Measurements from ENCODE around the gene FTSJ3. TPM values are rescaled to one million over a fixed set of nuclear protein-coding genes. Genes with fewer than 3 reads are reported as not detected.
"Not testable (repeated sequence)": the region's sequence is repeated elsewhere in the genome, so short reads cannot be mapped to it uniquely, and the experiment has no call there.

FTSJ3 gene
- total and polyA plus RNA-seq, 4 donors = 10.5 to 31.1 (median 19.2) TPM

DNA sequence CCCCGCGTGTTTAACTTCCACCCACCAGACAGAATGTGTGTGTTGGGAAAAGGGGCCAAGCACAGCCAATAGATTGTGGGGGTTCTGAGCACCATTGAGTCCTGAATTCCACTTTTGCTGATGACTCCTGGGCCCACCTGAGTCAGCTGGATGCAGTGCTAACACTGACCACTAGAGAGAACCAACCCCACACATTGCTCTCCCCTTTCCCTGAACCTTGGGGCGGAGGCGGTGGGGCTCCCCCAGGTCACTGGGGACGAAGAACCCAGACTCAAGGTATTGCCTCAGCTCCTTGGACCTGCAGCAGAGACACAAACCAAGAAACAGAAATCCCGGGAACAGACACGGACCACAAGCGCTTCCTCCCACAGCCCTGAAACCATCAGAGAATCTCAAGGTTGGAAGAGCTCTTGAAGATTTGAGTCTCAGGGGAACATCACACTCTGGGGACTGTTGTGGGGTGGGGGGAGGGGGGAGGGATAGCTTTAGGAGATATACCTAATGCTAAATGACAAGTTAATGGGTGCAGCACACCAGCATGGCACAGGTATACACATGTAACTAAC lies 46.7 kb upstream of the FTSJ3 start:
- WGBS = 86% methylated on average over 6 of the region's 8 CpGs
- not testable (repeated sequence) for H3K9ac ChIP-seq (ENCODE audit: low read depth in 1 of 2, low read length in 2 of 2); H3K27ac ChIP-seq (ENCODE audit: low read depth in 1 of 2, low read length in 2 of 2); H3K4me1 ChIP-seq (ENCODE audit: control insufficient read depth in 4 of 4, insufficient read depth in 4 of 4, low read length in 3 of 4); H3K36me3 ChIP-seq (ENCODE audit: control insufficient read depth in 4 of 4, insufficient read depth in 3 of 4, low read depth in 1 of 4, low read length in 3 of 4); H3K4me3 ChIP-seq (ENCODE audit: low read depth in 1 of 3, low read length in 3 of 3); H3K9me3 ChIP-seq (ENCODE audit: control insufficient read depth in 4 of 4, low read length in 3 of 4); H3K27me3 ChIP-seq (ENCODE audit: control insufficient read depth in 4 of 4, insufficient read depth in 4 of 4, low read length in 3 of 4); DNase-seq (ENCODE audit: low spot score)

GRCh38 chr17:63873577-63873976 lies 46.1 kb upstream of the FTSJ3 start, which contains the start of gene CSH2:
CSH2 (minus strand) TSS chr17:63873677; CDS start chr17:63873614, 63 bp downstream.
- WGBS = 71% methylated on average over 6 of the region's 7 CpGs
- not testable (repeated sequence) for H3K27ac ChIP-seq (ENCODE audit: low read depth in 1 of 2, low read length in 2 of 2); H3K9ac ChIP-seq (ENCODE audit: low read depth in 1 of 2, low read length in 2 of 2); H3K27me3 ChIP-seq (ENCODE audit: control insufficient read depth in 4 of 4, insufficient read depth in 4 of 4, low read length in 3 of 4); H3K36me3 ChIP-seq (ENCODE audit: control insufficient read depth in 4 of 4, insufficient read depth in 3 of 4, low read depth in 1 of 4, low read length in 3 of 4); H3K9me3 ChIP-seq (ENCODE audit: control insufficient read depth in 4 of 4, low read length in 3 of 4); H3K4me1 ChIP-seq (ENCODE audit: control insufficient read depth in 4 of 4, insufficient read depth in 4 of 4, low read length in 3 of 4); DNase-seq (ENCODE audit: low spot score); H3K4me3 ChIP-seq (ENCODE audit: low read depth in 1 of 3, low read length in 3 of 3)

- WGBS = 94% methylated on average over 12 of the region's 15 CpGs
Measured at GRCh38 chr17:63871646-63872365, 44.3 kb upstream of the FTSJ3 start.

DNA sequence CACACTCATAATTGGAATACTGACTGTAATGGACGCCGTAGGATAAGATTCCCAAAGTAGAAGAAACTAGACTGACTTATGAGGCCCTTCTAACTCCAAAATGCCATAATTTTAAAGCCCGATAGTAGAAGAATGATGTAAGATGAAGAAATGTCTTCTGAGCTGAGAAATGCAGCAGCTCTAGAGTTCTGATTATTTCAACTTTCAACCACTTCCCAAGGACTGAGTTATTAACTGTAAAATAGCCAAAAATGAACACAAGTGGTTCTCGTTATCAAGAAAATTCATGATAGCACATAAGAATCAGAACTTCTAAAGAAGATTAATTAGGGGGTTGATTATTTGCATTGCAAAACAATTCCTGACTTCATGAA lies 42.8 kb upstream of the FTSJ3 start:
- not testable (repeated sequence) for DNase-seq (ENCODE audit: low spot score); H3K4me3 ChIP-seq (ENCODE audit: low read depth in 1 of 3, low read length in 3 of 3); H3K27me3 ChIP-seq (ENCODE audit: control insufficient read depth in 4 of 4, insufficient read depth in 4 of 4, low read length in 3 of 4); H3K4me1 ChIP-seq (ENCODE audit: control insufficient read depth in 4 of 4, insufficient read depth in 4 of 4, low read length in 3 of 4); H3K36me3 ChIP-seq (ENCODE audit: control insufficient read depth in 4 of 4, insufficient read depth in 3 of 4, low read depth in 1 of 4, low read length in 3 of 4); H3K9ac ChIP-seq (ENCODE audit: low read depth in 1 of 2, low read length in 2 of 2); H3K9me3 ChIP-seq (ENCODE audit: control insufficient read depth in 4 of 4, low read length in 3 of 4); H3K27ac ChIP-seq (ENCODE audit: low read depth in 1 of 2, low read length in 2 of 2)
- WGBS = 89% methylated on average over 4 of the region's 4 CpGs

More at GRCh38 chr17:63871646-63872365, 44.3 kb upstream of the FTSJ3 start:
- H3K4me1 ChIP-seq (ENCODE audit: control insufficient read depth in 4 of 4, insufficient read depth in 4 of 4, low read length in 3 of 4); H3K9ac ChIP-seq (ENCODE audit: low read depth in 1 of 2, low read length in 2 of 2); H3K4me3 ChIP-seq (ENCODE audit: low read depth in 1 of 3, low read length in 3 of 3); DNase-seq (ENCODE audit: low spot score); H3K9me3 ChIP-seq (ENCODE audit: control insufficient read depth in 4 of 4, low read length in 3 of 4); H3K27ac ChIP-seq (ENCODE audit: low read depth in 1 of 2, low read length in 2 of 2); H3K27me3 ChIP-seq (ENCODE audit: control insufficient read depth in 4 of 4, insufficient read depth in 4 of 4, low read length in 3 of 4); H3K36me3 ChIP-seq (ENCODE audit: control insufficient read depth in 4 of 4, insufficient read depth in 3 of 4, low read depth in 1 of 4, low read length in 3 of 4): not testable (repeated sequence)

- H3K9ac ChIP-seq (ENCODE audit: low read depth in 1 of 2, low read length in 2 of 2); H3K4me1 ChIP-seq (ENCODE audit: control insufficient read depth in 4 of 4, insufficient read depth in 4 of 4, low read length in 3 of 4); H3K27ac ChIP-seq (ENCODE audit: low read depth in 1 of 2, low read length in 2 of 2); H3K9me3 ChIP-seq (ENCODE audit: control insufficient read depth in 4 of 4, low read length in 3 of 4); H3K27me3 ChIP-seq (ENCODE audit: control insufficient read depth in 4 of 4, insufficient read depth in 4 of 4, low read length in 3 of 4); H3K4me3 ChIP-seq (ENCODE audit: low read depth in 1 of 3, low read length in 3 of 3); H3K36me3 ChIP-seq (ENCODE audit: control insufficient read depth in 4 of 4, insufficient read depth in 3 of 4, low read depth in 1 of 4, low read length in 3 of 4); DNase-seq (ENCODE audit: low spot score): not testable (repeated sequence)
- WGBS = 68% methylated on average over 9 of the region's 9 CpGs
Measured at GRCh38 chr17:63869491-63870291, 42.2 kb upstream of the FTSJ3 start.

- not testable (repeated sequence) for DNase-seq (ENCODE audit: low spot score); H3K9ac ChIP-seq (ENCODE audit: low read depth in 1 of 2, low read length in 2 of 2); H3K36me3 ChIP-seq (ENCODE audit: control insufficient read depth in 4 of 4, insufficient read depth in 3 of 4, low read depth in 1 of 4, low read length in 3 of 4); H3K4me3 ChIP-seq (ENCODE audit: low read depth in 1 of 3, low read length in 3 of 3); H3K9me3 ChIP-seq (ENCODE audit: control insufficient read depth in 4 of 4, low read length in 3 of 4); H3K27me3 ChIP-seq (ENCODE audit: control insufficient read depth in 4 of 4, insufficient read depth in 4 of 4, low read length in 3 of 4); H3K4me1 ChIP-seq (ENCODE audit: control insufficient read depth in 4 of 4, insufficient read depth in 4 of 4, low read length in 3 of 4); H3K27ac ChIP-seq (ENCODE audit: low read depth in 1 of 2, low read length in 2 of 2)
- 74% methylated on average over 7 of the region's 7 CpGs for WGBS
Measured at GRCh38 chr17:63866625-63867024, 39.2 kb upstream of the FTSJ3 start.
